H4 (cell line): ENCODE data around the gene SPOCK1. TPM values are rescaled to one million over a fixed set of nuclear protein-coding genes. Genes with fewer than 3 reads are reported as not detected.
"Not testable (repeated sequence)": the region's sequence is repeated elsewhere in the genome, so short reads cannot be mapped to it uniquely, and the experiment has no call there.

ENCODE experiments used
- DNase-seq: peaks from one replicate; pipeline ENCODE4 v3.0.0-alpha.2; 2015; ENCODE audit warnings: low spot score
- total RNA-seq: library from RNA; depleted of rRNA; stranded (reverse); fragments of >200 nt; shearing (Covaris generic); gene quantifications from 2 replicates; pipeline ENCODE4 v1.2.3, GENCODE V29; 2014; rRNA removed

Gene SPOCK1
- total RNA-seq, 1 experiment from 2014 or later: 9.0 TPM

DNA sequence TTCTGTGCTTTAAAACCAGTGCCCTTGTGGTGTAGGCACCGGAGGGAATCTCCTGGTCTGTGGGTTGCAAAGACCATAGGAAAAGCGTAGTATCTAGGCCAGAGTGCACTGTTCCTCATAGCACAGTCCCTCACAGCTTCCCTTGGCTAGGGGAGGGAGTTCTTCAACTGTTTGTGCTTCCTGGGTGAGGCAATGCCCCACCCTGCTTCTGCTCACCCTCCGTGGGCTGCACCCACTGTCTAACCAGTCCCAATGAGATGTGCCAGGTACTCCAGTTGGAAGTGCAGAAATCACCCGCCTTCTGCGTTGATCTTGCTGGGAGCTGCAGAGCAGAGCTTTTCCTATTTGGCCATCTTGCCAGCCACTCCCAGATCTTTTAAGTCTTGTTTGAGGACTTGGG lies 545.0 kb downstream of the SPOCK1 start:
- not testable (repeated sequence) for DNase-seq

DNA sequence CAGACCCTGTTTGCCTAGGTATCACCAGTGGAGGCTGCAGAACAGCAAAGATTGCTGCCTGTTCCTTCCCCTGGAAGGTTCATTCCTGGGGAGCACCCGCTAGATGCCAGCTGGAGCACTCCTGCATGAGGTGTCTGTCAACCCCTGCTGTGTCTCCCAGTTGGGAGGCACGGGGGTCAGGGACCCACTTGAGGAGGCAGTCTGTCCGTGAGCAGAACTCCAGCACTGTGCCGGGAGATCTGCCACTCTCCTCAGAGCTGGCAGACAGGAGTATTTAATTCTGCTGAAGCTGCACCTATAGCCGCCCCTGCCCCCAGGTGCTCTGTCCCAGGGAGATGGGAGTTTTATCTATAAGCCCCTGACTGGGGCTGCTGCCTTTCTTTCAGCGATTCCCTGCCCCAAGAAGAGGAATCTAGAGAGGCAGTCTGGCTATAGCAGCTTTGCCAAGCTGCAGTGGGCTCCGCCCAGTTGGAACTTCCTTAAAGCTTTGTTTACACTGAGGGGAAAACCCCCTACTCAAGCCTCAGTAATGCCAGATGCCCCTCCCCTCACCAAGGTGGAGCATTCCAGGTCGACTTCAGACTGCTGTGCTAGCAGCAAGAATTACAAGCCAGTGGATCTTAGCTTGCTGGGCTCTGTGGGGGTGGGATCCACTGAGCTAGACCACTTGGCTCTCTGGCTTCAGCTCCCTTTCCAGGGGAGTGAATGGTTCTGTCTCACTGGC lies 545.6 kb downstream of the SPOCK1 start:
- not testable (repeated sequence) for DNase-seq

GRCh38 chr5:136927571-136927970 lies 571.6 kb downstream of the SPOCK1 start:
- no peak for DNase-seq

DNA sequence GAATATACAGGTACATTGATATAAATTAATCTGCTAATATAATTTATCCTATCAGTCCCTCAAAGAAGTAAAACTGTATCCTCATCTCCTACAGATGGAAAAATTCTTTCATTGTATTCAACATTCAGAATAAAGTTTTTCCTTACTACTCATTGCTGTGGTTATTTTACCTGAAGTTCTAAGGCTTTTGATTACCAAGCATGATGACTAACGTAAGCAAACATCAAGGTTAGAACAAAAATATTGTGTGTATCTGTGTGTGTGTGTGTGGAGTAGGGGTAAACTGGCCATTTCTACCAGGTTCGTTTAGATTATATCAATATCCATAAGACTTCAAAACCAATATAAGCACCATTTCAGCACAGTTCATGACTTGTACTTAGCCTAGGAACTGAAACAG lies 573.1 kb downstream of the SPOCK1 start:
- no peak for DNase-seq

Other genes with a start within 250 kb of the SPOCK1 start
- 0.27 and 0.37 TPM in 2 replicates for gene KLHL3, start 236.8 kb upstream of the SPOCK1 start, total RNA-seq